IPS-18a (cell line): ENCODE measurements around the gene CTDP1.

Experiments used
- H3K27ac ChIP-seq: one replicate; pipeline ENCODE4 v1.5.1; 2013; ENCODE audit warnings: low read length
- H3K27me3 ChIP-seq: one replicate; pipeline ENCODE4 v1.6.1; 2013; ENCODE audit warnings: mild to moderate bottlenecking, low read length; ENCODE audit not compliant: control insufficient read depth, insufficient read depth
- H3K36me3 ChIP-seq: one replicate; pipeline ENCODE4 v1.6.1; 2013; ENCODE audit warnings: low read depth, low read length; ENCODE audit not compliant: control insufficient read depth
- H3K4me1 ChIP-seq: one replicate; pipeline ENCODE4 v1.6.1; 2013; ENCODE audit warnings: low read depth, low read length; ENCODE audit not compliant: control insufficient read depth
- H3K4me3 ChIP-seq: one replicate; pipeline ENCODE4 v1.5.1; 2013; ENCODE audit warnings: low read length
- H3K9ac ChIP-seq: one replicate; pipeline ENCODE4 v1.6.1; 2013; ENCODE audit warnings: mild to moderate bottlenecking, low read length, moderate library complexity
- H3K9me3 ChIP-seq: one replicate; pipeline ENCODE4 v1.6.1; 2013; ENCODE audit warnings: low read depth, low read length; ENCODE audit not compliant: control insufficient read depth

Gene CTDP1

GRCh38 chr18:79678665-79679551, 695 bp upstream of the CTDP1 start:
- no peaks in the 10 kb centered on the region for H3K36me3 ChIP-seq
- peak overlapping the region; percentile 85 for H3K27ac ChIP-seq

DNA sequence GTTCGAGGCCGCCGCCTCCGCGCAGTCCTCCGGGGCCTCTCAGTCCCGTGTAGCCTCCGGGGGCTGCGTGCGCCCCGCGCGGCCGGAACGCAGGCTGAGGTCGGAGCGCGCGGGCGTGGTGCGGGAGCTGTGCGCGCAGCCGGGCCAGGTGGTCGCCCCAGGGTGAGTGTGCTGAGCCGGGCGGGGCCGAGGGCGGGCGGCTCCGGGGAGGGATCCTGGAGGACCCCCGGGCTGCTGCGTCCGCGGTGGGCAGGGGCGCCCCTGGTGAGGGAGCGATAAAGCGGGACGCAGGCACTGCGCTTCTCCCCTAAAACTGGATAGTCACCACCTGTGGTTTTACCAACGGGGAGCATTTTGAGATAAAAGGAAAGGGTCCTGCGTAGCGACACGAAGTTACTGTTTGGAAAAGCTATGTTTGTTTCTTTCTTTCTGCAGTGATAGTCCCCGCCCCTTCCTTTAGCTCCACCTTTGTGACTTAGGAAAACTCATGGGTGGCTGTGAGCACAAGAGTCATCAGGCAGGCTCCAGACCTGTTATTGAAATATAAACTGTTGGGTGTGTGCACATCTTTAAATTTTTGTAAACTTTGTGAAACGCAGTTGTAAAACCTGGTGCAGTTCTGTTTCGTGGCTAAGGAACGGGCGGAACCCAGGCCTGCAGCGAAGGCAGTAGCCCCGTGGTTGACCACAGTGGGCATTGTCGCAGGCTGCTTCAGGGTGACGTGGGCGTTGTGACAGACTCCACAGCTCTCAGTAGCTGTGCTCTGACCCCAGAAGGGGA, 687 bp downstream of the CTDP1 start:
- Histone ChIP-seq H3K4me3 (peak overlapping the region; percentile 81), H3K9ac (peak overlapping the region; percentile 43), H3K4me1 (peaks cover 5% of the 10 kb centered on the region), H3K9me3 (no peaks in the 10 kb centered on the region), H3K27me3 (no peaks in the 10 kb centered on the region), H3K36me3 (no peaks in the 10 kb centered on the region), H3K27ac (no peak overlapping the region)

More at GRCh38 chr18:79678665-79679551, 695 bp upstream of the CTDP1 start:
- Histone ChIP-seq H3K27me3 (no peaks in the 10 kb centered on the region), H3K9me3 (no peaks in the 10 kb centered on the region), H3K9ac (peak overlapping the region; percentile 76), H3K4me3 (peak overlapping the region; percentile 81), H3K4me1 (peaks cover 5% of the 10 kb centered on the region)

DNA sequence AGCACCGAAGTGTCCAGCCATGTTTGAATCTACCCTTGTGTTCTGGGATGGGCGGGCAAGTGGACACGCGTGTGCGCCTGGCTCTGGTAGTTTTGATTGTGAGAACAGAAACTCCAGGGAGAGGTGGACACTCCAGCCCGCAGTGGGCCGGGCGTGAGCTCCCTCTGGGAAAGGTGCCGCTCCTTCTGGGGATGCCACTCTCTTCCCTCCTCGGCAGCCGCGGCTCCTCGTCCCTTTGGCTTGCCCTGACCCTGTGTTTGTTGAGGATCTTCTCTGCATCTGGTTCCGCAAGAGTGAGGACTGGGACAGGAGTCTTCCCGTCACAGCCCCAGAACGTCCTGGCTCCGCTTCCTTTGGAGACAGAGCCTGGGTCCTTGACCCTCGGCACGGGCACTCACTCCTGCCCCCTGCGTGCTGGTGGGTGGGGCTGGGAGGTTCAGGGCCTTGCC, 1.3 kb downstream of the CTDP1 start:
- H3K4me3 ChIP-seq = peak overlapping the region; percentile 81
- H3K4me1 ChIP-seq = peaks cover 5% of the 10 kb centered on the region
- no peaks in the 10 kb centered on the region for H3K27me3 ChIP-seq
- no peak overlapping the region for H3K27ac ChIP-seq
- H3K36me3 ChIP-seq = no peaks in the 10 kb centered on the region
- H3K9ac ChIP-seq = no peak overlapping the region
- H3K9me3 ChIP-seq = no peaks in the 10 kb centered on the region

- no peak overlapping the region for H3K4me3 ChIP-seq
- H3K27me3 ChIP-seq = no peaks in the 10 kb centered on the region
- no peak overlapping the region for H3K27ac ChIP-seq
- H3K36me3 ChIP-seq = no peaks in the 10 kb centered on the region
- peaks cover 5% of the 10 kb centered on the region for H3K4me1 ChIP-seq
- no peak overlapping the region for H3K9ac ChIP-seq
- H3K9me3 ChIP-seq = no peaks in the 10 kb centered on the region
Measured at GRCh38 chr18:79681484-79682387, 2.1 kb downstream of the CTDP1 start.

DNA sequence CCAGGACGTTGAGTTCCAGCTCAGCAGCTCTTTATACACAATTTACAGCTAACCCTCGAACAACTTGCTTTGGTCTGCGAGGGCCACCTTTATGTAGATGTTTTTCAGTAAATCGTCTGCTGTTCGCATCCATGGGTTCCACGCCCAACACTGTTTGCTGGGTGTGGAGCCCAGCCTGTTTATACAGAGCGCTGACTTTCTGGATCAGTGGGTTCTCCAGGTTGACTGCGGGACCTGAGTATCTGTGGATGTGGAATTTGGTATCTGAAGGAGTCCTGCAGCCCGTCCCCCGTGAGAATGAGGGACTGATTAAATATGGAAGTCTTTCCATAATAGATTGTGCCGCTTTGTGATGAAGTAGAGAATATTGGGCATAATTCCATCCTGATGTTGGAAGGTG, 2.9 kb downstream of the CTDP1 start:
- no peaks in the 10 kb centered on the region for H3K9me3 ChIP-seq
- no peak overlapping the region for H3K4me3 ChIP-seq
- no peak overlapping the region for H3K9ac ChIP-seq
- peaks cover 5% of the 10 kb centered on the region for H3K4me1 ChIP-seq
- H3K36me3 ChIP-seq = no peaks in the 10 kb centered on the region
- H3K27ac ChIP-seq = no peak overlapping the region
- no peaks in the 10 kb centered on the region for H3K27me3 ChIP-seq

- Histone ChIP-seq H3K36me3 (no peaks in the 10 kb centered on the region), H3K9ac (no peak overlapping the region), H3K4me1 (peaks cover 4% of the 10 kb centered on the region), H3K4me3 (no peak overlapping the region), H3K27ac (no peak overlapping the region), H3K9me3 (no peaks in the 10 kb centered on the region), H3K27me3 (no peaks in the 10 kb centered on the region)
Measured at GRCh38 chr18:79682894-79683625, 3.5 kb downstream of the CTDP1 start.

GRCh38 chr18:79683626-79684282, 4.2 kb downstream of the CTDP1 start:
- H3K9me3 ChIP-seq = no peaks in the 10 kb centered on the region
- no peak overlapping the region for H3K4me3 ChIP-seq
- no peaks in the 10 kb centered on the region for H3K27me3 ChIP-seq
- no peaks in the 10 kb centered on the region for H3K36me3 ChIP-seq
- no peak overlapping the region for H3K27ac ChIP-seq
- H3K4me1 ChIP-seq = no peaks in the 10 kb centered on the region
- no peak overlapping the region for H3K9ac ChIP-seq

- Histone ChIP-seq H3K4me1 (no peaks in the 10 kb centered on the region), H3K4me3 (no peak overlapping the region), H3K9ac (no peak overlapping the region), H3K27ac (no peak overlapping the region), H3K36me3 (no peaks in the 10 kb centered on the region), H3K27me3 (no peaks in the 10 kb centered on the region), H3K9me3 (no peaks in the 10 kb centered on the region)
Measured at GRCh38 chr18:79684283-79684631, 4.7 kb downstream of the CTDP1 start.

DNA sequence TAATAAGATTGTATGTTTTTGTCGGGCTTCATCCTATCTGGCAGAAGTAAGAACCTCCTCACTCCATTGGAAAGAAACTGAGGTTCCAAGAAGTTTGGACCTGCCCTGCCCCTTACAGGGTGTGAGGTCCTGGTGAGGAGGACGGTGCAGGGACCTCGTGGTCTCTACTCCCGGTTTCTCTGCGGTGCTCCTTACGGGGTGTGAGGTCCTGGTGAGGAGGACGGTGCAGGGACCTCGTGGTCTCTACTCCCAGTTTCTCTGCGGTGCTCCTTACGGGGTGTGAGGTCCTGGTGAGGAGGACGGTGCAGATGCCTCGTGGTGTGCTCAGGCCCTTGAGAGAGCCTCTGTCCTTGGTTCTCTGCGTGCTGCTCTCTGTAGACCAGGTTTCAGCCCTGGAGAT, 5.2 kb downstream of the CTDP1 start:
- Histone ChIP-seq H3K36me3 (no peaks in the 10 kb centered on the region), H3K27me3 (no peaks in the 10 kb centered on the region), H3K4me1 (no peaks in the 10 kb centered on the region), H3K4me3 (no peak overlapping the region), H3K9me3 (no peaks in the 10 kb centered on the region), H3K27ac (no peak overlapping the region), H3K9ac (no peak overlapping the region)

DNA sequence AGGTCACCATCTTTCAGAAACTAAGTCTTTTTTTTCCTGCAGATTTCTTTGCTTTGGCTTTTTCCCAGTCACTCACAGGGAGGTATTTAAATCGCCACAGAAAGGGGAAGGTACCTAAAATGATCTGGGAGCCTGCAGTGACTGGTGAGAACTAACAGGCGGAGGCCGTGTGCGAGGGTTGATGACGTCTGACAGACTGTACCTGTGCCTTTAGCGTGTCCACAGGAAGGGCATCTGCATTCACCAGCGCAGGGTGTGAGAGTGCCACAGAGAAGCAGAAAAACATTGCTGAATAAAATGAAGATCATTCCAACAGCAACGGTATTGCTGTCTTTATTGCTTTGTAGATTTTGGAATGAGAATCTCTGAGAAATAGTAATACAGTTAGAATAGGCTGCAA, 5.7 kb downstream of the CTDP1 start:
- Histone ChIP-seq H3K9ac (no peak overlapping the region), H3K36me3 (no peaks in the 10 kb centered on the region), H3K27ac (no peak overlapping the region), H3K4me1 (no peaks in the 10 kb centered on the region), H3K9me3 (no peaks in the 10 kb centered on the region), H3K27me3 (no peaks in the 10 kb centered on the region), H3K4me3 (no peak overlapping the region)
